ENCODE data around the gene CYTH2. TPM values are rescaled to one million over a fixed set of nuclear protein-coding genes. Genes with fewer than 3 reads are reported as not detected.

Gene CYTH2
- total and polyA plus RNA-seq, 2 experiments from 2014 or later: 138 to 179 TPM

DNA sequence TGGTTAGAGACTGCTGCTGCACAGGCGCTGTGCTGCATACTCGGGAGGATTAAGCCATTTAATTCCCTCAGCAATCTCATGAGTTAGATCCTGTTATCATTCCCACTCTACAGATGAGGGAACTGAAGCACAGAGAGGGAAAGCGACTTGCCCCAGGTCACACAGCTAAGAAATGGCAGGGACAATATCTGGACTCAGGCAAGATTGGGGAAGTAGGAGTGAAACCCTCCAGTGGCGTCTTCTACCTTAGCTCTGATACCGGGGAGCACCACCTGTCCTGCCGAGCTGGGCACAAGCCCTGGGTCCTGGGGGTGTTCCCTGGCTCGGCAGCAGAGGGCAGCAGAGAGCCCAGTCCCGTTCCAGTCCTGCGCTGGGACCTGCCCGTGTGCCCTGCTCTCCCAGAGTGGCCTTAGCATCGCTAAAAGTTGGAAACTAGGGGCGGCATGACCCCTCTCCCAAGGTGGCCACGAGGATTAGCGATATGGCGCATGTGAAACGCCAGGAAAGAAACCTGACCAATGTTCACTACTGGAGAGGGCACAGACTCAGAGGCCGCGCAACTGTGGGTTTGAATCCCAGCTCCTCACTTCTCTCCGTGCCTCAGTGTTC is 20.5 kb downstream of the CYTH2 start:
- Histone ChIP-seq H3K36me3 (no peaks in the 10 kb centered on the region), H3K27ac (no peak overlapping the region), H3K27me3 (no peaks in the 10 kb centered on the region), H3K4me1 (ENCODE audit: low read depth) (no peaks in the 10 kb centered on the region), H3K9me3 (ENCODE audit: low read depth) (no peaks in the 10 kb centered on the region), H3K4me3 (no peak overlapping the region)
- peak; percentile 65 to 83 for DNase-seq (ENCODE audit: low read depth in 1 of 2, low spot score in 1 of 2)
- TF ChIP-seq, protein P1, sequence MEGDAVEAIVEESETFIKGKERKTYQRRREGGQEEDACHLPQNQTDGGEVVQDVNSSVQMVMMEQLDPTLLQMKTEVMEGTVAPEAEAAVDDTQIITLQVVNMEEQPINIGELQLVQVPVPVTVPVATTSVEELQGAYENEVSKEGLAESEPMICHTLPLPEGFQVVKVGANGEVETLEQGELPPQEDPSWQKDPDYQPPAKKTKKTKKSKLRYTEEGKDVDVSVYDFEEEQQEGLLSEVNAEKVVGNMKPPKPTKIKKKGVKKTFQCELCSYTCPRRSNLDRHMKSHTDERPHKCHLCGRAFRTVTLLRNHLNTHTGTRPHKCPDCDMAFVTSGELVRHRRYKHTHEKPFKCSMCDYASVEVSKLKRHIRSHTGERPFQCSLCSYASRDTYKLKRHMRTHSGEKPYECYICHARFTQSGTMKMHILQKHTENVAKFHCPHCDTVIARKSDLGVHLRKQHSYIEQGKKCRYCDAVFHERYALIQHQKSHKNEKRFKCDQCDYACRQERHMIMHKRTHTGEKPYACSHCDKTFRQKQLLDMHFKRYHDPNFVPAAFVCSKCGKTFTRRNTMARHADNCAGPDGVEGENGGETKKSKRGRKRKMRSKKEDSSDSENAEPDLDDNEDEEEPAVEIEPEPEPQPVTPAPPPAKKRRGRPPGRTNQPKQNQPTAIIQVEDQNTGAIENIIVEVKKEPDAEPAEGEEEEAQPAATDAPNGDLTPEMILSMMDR (IDR thresholded peaks at IDR 0.05; ENCODE audit: low read depth, low read length): peak; percentile 93

DNA sequence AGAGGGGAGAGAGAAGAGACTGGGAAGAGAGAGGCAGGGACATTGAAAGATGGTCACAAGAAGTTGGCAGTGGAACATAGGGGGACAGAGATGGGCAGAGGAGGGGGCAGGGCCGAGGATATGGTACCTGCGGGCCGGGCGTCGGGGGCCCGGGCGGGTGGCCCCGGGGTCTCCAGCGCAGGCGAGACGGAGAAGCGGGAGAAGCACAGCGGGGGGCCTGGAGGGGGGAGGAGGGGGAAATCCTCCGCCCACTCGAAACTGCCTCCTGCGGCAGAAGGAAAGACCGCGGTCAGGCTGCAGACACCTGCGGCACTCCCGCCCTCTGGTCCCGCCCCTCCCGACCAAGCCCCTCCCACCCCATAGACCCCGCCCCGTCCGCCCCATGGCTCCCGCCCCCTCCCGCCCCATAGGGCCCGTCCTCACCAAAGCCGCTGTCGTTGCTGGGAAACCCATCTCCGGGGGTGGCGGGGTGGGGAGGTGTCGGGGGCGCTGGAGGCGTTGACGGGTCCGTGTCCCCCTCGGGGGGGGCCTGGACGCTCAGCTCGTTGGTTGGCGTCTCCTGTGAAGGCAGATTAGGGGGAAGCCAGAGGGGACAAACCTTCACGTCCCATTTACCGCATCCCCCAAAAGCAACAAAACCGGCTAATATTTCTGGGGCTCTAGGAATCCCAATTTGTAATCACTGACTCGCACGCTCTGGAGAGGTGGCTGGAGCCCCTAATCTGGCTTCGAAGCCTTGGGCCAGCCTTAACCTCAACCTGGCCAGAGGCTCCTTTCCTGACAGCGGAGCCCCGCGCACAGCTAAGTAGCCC is 22.0 kb downstream of the CYTH2 start:
- H3K9me3 ChIP-seq (ENCODE audit: low read depth): no peaks in the 10 kb centered on the region
- no peak overlapping the region for H3K27ac ChIP-seq
- peak in 1 of 2 donors; percentile 65 for DNase-seq (ENCODE audit: low read depth in 1 of 2, low spot score in 1 of 2)

DNA sequence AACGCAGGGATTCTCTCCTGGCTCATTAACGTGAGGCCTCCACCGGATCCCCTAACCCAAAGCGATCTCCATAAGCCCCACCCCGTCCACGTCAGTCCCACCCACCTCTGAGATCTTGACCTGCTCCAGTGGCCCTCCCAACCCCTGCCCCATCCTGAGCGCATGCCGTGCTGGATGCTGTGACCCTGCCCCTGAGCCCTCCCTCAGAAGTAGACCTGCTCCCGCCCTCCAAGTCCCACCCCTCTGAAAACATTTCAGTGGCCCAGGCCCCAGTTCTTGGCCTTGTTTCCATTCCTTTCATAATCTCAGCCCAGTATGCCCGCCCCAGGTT is 22.6 kb downstream of the CYTH2 start:
- Histone ChIP-seq H3K36me3 (no peaks in the 10 kb centered on the region), H3K9me3 (ENCODE audit: low read depth) (no peaks in the 10 kb centered on the region), H3K27me3 (no peaks in the 10 kb centered on the region), H3K27ac (no peak overlapping the region), H3K4me1 (ENCODE audit: low read depth) (no peaks in the 10 kb centered on the region), H3K4me3 (no peak overlapping the region)
- DNase-seq (ENCODE audit: low read depth in 1 of 2, low spot score in 1 of 2): peak in 1 of 2 donors; percentile 48
- TF ChIP-seq, protein P1 (IDR thresholded peaks at IDR 0.05; ENCODE audit: low read depth, low read length): no peak

More for the DNA sequence above, 22.0 kb downstream of the CYTH2 start:
- no peaks in the 10 kb centered on the region for H3K36me3 ChIP-seq
- H3K4me1 ChIP-seq (ENCODE audit: low read depth): no peaks in the 10 kb centered on the region
- no peaks in the 10 kb centered on the region for H3K27me3 ChIP-seq
- TF ChIP-seq, protein P1 (IDR thresholded peaks at IDR 0.05; ENCODE audit: low read depth, low read length): no peak
- H3K4me3 ChIP-seq: peak overlapping the region; percentile 8

DNA sequence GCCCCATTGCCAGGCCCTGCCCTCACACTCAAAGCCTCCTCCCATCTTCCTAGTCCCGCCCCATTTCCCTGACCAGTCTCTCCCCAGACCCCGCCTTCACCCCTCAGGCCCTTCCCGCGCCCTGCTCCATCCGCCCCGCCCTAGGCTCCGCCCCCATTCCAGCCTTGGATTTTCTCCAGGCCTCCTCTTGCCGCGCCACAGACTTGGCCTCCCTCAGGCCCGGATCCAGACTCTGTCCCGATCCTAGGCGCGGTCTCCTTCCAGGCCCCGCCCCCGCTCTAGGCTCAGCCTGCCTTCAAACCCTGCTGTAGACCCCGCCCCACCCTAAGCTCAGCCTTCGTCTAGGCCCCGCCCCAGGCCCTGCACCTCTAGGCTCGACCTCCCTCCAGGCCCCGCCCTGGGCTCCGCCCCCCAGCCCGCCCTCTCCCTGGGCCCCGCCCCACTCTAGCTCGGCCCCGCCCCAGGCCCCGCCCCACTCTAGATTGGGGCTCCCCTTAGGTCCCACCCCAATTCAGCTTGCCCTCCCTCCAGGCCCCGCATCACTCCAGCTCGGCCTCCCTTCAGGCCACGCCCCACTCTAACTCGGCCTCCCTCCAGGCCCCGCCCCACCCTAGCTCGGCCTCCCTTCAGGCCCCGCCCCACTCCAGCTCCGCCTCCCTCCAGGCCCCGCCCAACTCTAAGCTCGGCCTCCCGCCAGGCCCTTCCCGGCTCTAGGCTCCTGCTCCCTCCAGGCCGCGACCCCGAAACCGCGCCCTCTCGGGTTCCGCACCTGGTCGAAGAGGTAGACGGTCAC is 24.0 kb downstream of the CYTH2 start:
- peak; percentile 96 to 99 for DNase-seq (ENCODE audit: low read depth in 1 of 2, low spot score in 1 of 2)
- H3K4me1 ChIP-seq (ENCODE audit: low read depth): no peaks in the 10 kb centered on the region
- peak overlapping the region; percentile 47 for H3K4me3 ChIP-seq
- TF ChIP-seq, protein P1 (IDR thresholded peaks at IDR 0.05; ENCODE audit: low read depth, low read length): no peak
- no peak overlapping the region for H3K27ac ChIP-seq
- no peaks in the 10 kb centered on the region for H3K27me3 ChIP-seq
- no peaks in the 10 kb centered on the region for H3K36me3 ChIP-seq
- no peaks in the 10 kb centered on the region for H3K9me3 ChIP-seq (ENCODE audit: low read depth)

DNA sequence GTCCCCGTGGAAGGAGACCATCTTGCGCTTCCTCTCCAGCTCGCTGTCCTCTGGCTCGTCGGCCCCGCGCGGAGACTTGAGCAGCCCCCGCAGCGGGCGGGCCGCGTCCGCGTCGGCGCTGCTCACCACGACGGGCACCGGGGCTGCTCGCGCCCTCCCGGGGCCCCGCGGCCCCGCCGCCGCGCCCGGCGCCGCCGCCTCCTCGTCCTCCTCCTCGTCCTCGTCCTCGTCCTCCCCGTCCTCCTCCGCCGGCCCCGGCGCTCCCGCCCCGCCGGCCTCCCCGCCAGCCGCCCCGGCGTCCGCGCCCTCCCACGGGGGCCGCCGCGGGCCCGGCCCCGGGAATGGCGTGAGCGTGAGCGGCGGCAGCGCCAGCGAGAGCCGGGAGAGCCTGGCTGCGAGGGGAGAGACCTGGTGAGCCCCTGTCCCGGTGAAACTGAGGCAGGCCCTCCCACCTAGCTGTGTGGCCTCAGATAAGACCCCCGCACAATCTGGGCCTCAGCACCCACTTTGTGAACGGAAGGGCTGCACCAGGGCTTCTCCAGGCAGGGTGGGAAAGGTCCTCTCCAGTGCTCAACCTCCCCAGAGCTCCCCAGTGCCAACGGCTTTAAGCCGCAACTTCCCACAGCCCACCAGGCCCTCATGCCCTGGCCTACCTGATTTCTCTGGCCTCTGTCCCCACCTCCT is 24.7 kb downstream of the CYTH2 start:
- DNase-seq (ENCODE audit: low read depth in 1 of 2, low spot score in 1 of 2): peak in 1 of 2 donors; percentile 23
- no peaks in the 10 kb centered on the region for H3K4me1 ChIP-seq (ENCODE audit: low read depth)
- H3K27ac ChIP-seq: no peak overlapping the region
- H3K36me3 ChIP-seq: no peaks in the 10 kb centered on the region
- no peaks in the 10 kb centered on the region for H3K9me3 ChIP-seq (ENCODE audit: low read depth)
- TF ChIP-seq, protein P1 (IDR thresholded peaks at IDR 0.05; ENCODE audit: low read depth, low read length): no peak
- H3K4me3 ChIP-seq: peak overlapping the region; percentile 47
- H3K27me3 ChIP-seq: no peaks in the 10 kb centered on the region

All from cardiac muscle cell (in vitro differentiated cells and primary cell).